ENCODE measurements around the gene TEDC1.

GRCh38 chr14:105445290-105445689, 45.8 kb upstream of the TEDC1 start:
- TF ChIP-seq POLR2A (IDR thresholded peaks at IDR 0.05) (no peak), CTCF (IDR thresholded peaks at IDR 0.05) (no peak)
